H1 (cell line): ENCODE measurements around the gene ARHGEF4.

ENCODE experiments used
- CREB1 ChIP-seq: IDR thresholded peaks from 2 replicates; pipeline ENCODE4 v1.6.1; 2012; ENCODE audit warnings: inconsistent platforms
- TF ChIP-seq, protein P1 (sequence below), 3 experiments: IDR thresholded peaks; 1 replicate in 2 of 3; 2 replicates in 1 of 3; pipeline versions ENCODE4 v1.5.1 to v1.6.1; 2011; ENCODE audit warnings: low read length in 3 of 3, mild to moderate bottlenecking in 3 of 3, inconsistent platforms in 2 of 3, low read depth in 1 of 3, moderate library complexity in 1 of 3; ENCODE audit not compliant: insufficient read depth in 1 of 3; ENCODE audit errors: control extremely low read depth in 1 of 3

DNA sequence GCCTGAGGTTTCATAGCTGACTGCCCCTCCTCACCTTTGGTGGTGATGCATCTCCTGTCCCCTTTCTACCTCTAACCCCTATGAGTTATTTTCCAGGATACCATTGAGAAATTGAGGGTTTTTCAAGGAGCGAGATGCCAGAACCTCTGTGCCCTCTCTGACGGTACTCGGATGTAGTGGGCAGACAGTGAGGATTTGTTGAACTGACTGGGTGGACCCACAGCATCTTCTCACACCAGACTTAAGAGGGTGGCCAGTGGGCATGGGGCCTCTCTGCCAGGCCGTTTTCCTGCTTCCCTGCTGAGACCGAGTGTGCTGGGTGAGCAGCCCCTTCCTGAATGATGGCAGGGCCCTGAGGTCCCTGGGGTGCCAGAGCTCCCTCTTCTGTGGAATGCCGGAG lies 46.3 kb downstream of the ARHGEF4 start:
- TF ChIP-seq CREB1: no peak
- TF ChIP-seq, protein P1, sequence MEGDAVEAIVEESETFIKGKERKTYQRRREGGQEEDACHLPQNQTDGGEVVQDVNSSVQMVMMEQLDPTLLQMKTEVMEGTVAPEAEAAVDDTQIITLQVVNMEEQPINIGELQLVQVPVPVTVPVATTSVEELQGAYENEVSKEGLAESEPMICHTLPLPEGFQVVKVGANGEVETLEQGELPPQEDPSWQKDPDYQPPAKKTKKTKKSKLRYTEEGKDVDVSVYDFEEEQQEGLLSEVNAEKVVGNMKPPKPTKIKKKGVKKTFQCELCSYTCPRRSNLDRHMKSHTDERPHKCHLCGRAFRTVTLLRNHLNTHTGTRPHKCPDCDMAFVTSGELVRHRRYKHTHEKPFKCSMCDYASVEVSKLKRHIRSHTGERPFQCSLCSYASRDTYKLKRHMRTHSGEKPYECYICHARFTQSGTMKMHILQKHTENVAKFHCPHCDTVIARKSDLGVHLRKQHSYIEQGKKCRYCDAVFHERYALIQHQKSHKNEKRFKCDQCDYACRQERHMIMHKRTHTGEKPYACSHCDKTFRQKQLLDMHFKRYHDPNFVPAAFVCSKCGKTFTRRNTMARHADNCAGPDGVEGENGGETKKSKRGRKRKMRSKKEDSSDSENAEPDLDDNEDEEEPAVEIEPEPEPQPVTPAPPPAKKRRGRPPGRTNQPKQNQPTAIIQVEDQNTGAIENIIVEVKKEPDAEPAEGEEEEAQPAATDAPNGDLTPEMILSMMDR (IDR thresholded peaks at IDR 0.05; ENCODE audit: control extremely low read depth in 1 of 3, insufficient read depth in 1 of 3, low read depth in 1 of 3, low read length in 3 of 3): no peak
